Stimulated activated CD4-positive, alpha-beta T cell treated with anti-CD3 and anti-CD28 coated beads, Interleukin-2, amount 100 ng/mL, for 4 hours (primary cell): ENCODE measurements around the gene TMX2.

ENCODE experiments used
- DNase-seq: peaks from one replicate; pipeline ENCODE4 v3.0.0-alpha.2; 2020; ENCODE audit warnings: low read depth

TMX2 gene

GRCh38 chr11:57764972-57765371, 52.6 kb downstream of the TMX2 start:
- DNase-seq = no peak

GRCh38 chr11:57770793-57771192, 58.4 kb downstream of the TMX2 start:
- DNase-seq = no peak

- no peak for DNase-seq
Observed at GRCh38 chr11:57771365-57771764, 59.0 kb downstream of the TMX2 start.

GRCh38 chr11:57772562-57772961, 60.2 kb downstream of the TMX2 start:
- DNase-seq = no peak

GRCh38 chr11:57773026-57773598, 60.7 kb downstream of the TMX2 start:
- no peak for DNase-seq

- no peak for DNase-seq
Observed at GRCh38 chr11:57775491-57775890, 63.1 kb downstream of the TMX2 start.

- no peak for DNase-seq
Observed at GRCh38 chr11:57776031-57776521, 63.7 kb downstream of the TMX2 start.

GRCh38 chr11:57776577-57777210, 64.3 kb downstream of the TMX2 start:
- no peak for DNase-seq

- no peak for DNase-seq
Observed at GRCh38 chr11:57777969-57778317, 65.5 kb downstream of the TMX2 start.

GRCh38 chr11:57778318-57779037, 66.1 kb downstream of the TMX2 start:
- no peak for DNase-seq

GRCh38 chr11:57779276-57779675, 66.9 kb downstream of the TMX2 start:
- DNase-seq = no peak

GRCh38 chr11:57781529-57781943, 69.1 kb downstream of the TMX2 start:
- DNase-seq = no peak

GRCh38 chr11:57785072-57785471, 72.7 kb downstream of the TMX2 start:
- DNase-seq = no peak

- no peak for DNase-seq
Observed at GRCh38 chr11:57786436-57786835, 74.0 kb downstream of the TMX2 start.

- DNase-seq = no peak
Observed at GRCh38 chr11:57787006-57787604, 74.7 kb downstream of the TMX2 start.

- DNase-seq = no peak
Observed at GRCh38 chr11:57787920-57788702, 75.7 kb downstream of the TMX2 start.

GRCh38 chr11:57788703-57789088, 76.3 kb downstream of the TMX2 start:
- DNase-seq = no peak
